Testis (tissue), 2 donors: ENCODE data around the gene NCOR2.

Experiments used
- POLR2A ChIP-seq: fragments of 450-650 bp; IDR thresholded peaks from one replicate; pipeline ENCODE4 v1.6.1; 2017; ENCODE audit warnings: antibody characterized with exemption, mild to moderate bottlenecking, moderate library complexity
- TF ChIP-seq, protein P1 (sequence below), 3 experiments: fragments of 450-650 bp in 2 of 3; fragments of 200-600 bp in 1 of 3; sonication (generic) in 1 of 3; IDR thresholded peaks; one replicate each; pipeline ENCODE4 v1.5.1; 2016 to 2019; ENCODE audit warnings: antibody characterized with exemption in 3 of 3, mild to moderate bottlenecking in 2 of 3, moderate library complexity in 1 of 3

DNA sequence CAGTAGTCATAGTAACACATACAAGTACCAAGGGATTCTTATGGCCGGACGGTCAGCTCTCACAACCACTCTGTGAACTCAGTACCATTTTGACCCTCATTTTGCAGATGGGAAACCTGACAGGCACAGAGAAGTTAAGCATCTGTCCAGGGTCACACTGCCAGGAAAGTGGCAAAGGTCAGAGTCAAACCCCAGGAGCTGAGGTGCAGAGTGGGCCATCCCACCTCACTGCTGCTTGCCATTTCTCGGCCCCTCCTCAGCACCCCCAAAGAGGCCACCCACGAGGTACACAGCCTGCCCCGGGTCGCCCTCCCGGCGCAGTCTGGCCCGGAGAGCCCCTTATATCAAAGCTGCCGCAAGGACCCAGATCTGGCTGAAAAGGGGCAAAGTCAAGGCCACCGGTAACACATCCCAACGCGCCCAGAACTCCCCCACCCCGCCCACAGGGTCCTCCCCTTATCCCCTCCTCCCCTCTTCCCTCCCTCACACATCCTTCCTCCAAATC lies 1.7 kb downstream of the NCOR2 start:
- TF ChIP-seq POLR2A: no peak
- TF ChIP-seq, protein P1, sequence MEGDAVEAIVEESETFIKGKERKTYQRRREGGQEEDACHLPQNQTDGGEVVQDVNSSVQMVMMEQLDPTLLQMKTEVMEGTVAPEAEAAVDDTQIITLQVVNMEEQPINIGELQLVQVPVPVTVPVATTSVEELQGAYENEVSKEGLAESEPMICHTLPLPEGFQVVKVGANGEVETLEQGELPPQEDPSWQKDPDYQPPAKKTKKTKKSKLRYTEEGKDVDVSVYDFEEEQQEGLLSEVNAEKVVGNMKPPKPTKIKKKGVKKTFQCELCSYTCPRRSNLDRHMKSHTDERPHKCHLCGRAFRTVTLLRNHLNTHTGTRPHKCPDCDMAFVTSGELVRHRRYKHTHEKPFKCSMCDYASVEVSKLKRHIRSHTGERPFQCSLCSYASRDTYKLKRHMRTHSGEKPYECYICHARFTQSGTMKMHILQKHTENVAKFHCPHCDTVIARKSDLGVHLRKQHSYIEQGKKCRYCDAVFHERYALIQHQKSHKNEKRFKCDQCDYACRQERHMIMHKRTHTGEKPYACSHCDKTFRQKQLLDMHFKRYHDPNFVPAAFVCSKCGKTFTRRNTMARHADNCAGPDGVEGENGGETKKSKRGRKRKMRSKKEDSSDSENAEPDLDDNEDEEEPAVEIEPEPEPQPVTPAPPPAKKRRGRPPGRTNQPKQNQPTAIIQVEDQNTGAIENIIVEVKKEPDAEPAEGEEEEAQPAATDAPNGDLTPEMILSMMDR (IDR thresholded peaks at IDR 0.05): no peak
